ENCODE measurements around the gene CD58.

DNA sequence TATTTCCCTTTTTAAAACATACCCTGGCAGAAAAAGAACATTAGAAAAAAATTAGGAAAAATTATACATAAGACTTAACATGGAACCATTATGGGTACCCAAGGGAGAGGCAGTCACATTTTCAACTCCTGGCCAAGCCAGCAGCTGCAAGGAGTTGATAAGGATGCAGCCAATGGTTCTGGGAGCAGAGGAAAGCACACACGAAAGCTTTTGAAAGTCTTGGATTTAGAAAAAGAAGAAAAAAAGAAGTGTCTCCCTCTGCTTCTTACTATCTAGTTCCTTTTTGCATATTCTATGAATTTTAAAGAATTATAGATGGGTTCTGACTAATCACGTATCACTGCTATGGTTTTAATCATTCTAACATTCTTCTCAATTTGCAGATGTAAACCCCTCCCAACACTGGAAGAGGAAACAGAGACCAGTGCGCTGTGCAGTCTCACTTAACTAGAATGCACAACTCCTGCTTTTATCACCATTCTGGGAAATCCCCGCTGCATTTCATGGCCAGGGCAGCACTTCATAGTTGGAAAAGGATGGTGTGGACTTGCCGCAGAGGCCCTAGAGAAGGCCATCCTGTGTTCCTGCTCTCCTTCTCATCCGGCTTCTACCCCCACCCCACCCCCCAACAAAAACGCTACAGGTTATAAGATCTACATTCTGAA, 2.7 kb upstream of the CD58 start:
- TF ChIP-seq, protein P1, sequence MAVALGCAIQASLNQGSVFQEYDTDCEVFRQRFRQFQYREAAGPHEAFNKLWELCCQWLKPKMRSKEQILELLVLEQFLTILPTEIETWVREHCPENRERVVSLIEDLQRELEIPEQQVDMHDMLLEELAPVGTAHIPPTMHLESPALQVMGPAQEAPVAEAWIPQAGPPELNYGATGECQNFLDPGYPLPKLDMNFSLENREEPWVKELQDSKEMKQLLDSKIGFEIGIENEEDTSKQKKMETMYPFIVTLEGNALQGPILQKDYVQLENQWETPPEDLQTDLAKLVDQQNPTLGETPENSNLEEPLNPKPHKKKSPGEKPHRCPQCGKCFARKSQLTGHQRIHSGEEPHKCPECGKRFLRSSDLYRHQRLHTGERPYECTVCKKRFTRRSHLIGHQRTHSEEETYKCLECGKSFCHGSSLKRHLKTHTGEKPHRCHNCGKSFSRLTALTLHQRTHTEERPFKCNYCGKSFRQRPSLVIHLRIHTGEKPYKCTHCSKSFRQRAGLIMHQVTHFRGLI (tag by site-specific recombination; IDR thresholded peaks at IDR 0.05): no peak
- TF ChIP-seq, protein P2, sequence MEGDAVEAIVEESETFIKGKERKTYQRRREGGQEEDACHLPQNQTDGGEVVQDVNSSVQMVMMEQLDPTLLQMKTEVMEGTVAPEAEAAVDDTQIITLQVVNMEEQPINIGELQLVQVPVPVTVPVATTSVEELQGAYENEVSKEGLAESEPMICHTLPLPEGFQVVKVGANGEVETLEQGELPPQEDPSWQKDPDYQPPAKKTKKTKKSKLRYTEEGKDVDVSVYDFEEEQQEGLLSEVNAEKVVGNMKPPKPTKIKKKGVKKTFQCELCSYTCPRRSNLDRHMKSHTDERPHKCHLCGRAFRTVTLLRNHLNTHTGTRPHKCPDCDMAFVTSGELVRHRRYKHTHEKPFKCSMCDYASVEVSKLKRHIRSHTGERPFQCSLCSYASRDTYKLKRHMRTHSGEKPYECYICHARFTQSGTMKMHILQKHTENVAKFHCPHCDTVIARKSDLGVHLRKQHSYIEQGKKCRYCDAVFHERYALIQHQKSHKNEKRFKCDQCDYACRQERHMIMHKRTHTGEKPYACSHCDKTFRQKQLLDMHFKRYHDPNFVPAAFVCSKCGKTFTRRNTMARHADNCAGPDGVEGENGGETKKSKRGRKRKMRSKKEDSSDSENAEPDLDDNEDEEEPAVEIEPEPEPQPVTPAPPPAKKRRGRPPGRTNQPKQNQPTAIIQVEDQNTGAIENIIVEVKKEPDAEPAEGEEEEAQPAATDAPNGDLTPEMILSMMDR (tag by site-specific recombination; IDR thresholded peaks at IDR 0.05): no peak
- TF ChIP-seq ZNF664 (tag by site-specific recombination; IDR thresholded peaks at IDR 0.05) (no peak), ZNF221 (tag by site-specific recombination; IDR thresholded peaks at IDR 0.05; ENCODE audit: borderline replicate concordance) (no peak), KLF8 (tag by site-specific recombination; IDR thresholded peaks at IDR 0.05) (no peak), ZNF560 (tag by site-specific recombination; IDR thresholded peaks at IDR 0.05; ENCODE audit: borderline replicate concordance) (no peak), ZNF274 (IDR thresholded peaks at IDR 0.05; ENCODE audit: low read length) (no peak), ZNF274 (tag by site-specific recombination; IDR thresholded peaks at IDR 0.05; ENCODE audit: borderline replicate concordance) (no peak), YY2 (tag by site-specific recombination; IDR thresholded peaks at IDR 0.05) (no peak), ZNF324 (tag by site-specific recombination; IDR thresholded peaks at IDR 0.05) (no peak), ZNF473 (tag by site-specific recombination; IDR thresholded peaks at IDR 0.05) (no peak)
- TF ChIP-seq, protein P3, sequence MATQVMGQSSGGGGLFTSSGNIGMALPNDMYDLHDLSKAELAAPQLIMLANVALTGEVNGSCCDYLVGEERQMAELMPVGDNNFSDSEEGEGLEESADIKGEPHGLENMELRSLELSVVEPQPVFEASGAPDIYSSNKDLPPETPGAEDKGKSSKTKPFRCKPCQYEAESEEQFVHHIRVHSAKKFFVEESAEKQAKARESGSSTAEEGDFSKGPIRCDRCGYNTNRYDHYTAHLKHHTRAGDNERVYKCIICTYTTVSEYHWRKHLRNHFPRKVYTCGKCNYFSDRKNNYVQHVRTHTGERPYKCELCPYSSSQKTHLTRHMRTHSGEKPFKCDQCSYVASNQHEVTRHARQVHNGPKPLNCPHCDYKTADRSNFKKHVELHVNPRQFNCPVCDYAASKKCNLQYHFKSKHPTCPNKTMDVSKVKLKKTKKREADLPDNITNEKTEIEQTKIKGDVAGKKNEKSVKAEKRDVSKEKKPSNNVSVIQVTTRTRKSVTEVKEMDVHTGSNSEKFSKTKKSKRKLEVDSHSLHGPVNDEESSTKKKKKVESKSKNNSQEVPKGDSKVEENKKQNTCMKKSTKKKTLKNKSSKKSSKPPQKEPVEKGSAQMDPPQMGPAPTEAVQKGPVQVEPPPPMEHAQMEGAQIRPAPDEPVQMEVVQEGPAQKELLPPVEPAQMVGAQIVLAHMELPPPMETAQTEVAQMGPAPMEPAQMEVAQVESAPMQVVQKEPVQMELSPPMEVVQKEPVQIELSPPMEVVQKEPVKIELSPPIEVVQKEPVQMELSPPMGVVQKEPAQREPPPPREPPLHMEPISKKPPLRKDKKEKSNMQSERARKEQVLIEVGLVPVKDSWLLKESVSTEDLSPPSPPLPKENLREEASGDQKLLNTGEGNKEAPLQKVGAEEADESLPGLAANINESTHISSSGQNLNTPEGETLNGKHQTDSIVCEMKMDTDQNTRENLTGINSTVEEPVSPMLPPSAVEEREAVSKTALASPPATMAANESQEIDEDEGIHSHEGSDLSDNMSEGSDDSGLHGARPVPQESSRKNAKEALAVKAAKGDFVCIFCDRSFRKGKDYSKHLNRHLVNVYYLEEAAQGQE (tag by site-specific recombination; IDR thresholded peaks at IDR 0.05): no peak
- TF ChIP-seq, protein P4, sequence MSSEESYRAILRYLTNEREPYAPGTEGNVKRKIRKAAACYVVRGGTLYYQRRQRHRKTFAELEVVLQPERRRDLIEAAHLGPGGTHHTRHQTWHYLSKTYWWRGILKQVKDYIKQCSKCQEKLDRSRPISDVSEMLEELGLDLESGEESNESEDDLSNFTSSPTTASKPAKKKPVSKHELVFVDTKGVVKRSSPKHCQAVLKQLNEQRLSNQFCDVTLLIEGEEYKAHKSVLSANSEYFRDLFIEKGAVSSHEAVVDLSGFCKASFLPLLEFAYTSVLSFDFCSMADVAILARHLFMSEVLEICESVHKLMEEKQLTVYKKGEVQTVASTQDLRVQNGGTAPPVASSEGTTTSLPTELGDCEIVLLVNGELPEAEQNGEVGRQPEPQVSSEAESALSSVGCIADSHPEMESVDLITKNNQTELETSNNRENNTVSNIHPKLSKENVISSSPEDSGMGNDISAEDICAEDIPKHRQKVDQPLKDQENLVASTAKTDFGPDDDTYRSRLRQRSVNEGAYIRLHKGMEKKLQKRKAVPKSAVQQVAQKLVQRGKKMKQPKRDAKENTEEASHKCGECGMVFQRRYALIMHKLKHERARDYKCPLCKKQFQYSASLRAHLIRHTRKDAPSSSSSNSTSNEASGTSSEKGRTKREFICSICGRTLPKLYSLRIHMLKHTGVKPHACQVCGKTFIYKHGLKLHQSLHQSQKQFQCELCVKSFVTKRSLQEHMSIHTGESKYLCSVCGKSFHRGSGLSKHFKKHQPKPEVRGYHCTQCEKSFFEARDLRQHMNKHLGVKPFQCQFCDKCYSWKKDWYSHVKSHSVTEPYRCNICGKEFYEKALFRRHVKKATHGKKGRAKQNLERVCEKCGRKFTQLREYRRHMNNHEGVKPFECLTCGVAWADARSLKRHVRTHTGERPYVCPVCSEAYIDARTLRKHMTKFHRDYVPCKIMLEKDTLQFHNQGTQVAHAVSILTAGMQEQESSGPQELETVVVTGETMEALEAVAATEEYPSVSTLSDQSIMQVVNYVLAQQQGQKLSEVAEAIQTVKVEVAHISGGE (tag by site-specific recombination; conservative IDR thresholded peaks at IDR 0.05; ENCODE audit: low read depth): no peak

Measured in HEK293 (cell line).